Measurements from ENCODE around the gene PLEKHM3. TPM values are rescaled to one million over a fixed set of nuclear protein-coding genes. Genes with fewer than 3 reads are reported as not detected.

PLEKHM3 gene
- total RNA-seq, 4 donors from 2014 or later, result 14.9 to 28.3 (median 21.0) TPM

DNA sequence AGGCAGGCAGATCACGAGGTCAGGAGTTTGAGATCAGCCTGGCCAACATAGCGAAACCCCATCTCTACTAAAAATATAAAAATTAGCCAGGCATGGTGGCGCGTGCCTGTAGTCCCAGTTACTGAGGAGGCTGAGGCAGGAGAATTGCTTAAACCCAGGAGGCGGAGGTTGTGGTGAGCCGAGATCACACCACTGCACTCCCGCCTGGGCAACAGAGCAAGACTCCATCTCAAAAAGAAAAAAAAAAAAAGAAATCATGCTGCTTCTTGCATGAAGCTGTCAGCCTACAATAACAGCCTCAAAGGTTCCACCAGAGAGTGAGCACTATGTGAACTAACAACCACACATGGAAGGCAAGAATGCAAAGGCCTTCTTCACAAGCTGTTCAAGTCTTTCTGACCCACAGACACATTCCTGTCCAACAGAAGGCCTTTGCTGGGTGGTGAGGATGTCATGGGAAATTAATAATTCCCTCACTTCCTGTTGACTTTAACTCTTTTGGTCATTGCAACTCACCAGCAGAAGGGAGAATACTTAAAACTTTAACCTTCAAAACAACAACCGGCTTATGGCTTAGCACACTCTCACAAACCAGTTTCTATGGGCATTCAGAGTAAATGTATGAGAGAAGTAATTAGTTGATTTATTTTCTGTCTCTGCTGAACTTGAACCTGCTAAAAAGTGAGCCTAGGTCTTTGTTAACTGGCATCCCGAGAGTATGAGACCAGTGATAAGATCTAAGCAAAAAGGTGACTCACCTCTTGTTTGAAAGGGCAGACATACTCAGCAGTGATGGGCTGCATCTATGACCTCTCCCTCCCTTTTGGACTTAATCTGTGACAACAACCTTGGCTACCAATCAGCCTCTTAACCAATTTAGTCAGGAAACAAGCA, 11.8 kb downstream of the PLEKHM3 start:
- DNase-seq (ENCODE audit: low spot score in 2 of 2), result no peak
- no peaks in the 10 kb centered on the region for H3K27me3 ChIP-seq

DNA sequence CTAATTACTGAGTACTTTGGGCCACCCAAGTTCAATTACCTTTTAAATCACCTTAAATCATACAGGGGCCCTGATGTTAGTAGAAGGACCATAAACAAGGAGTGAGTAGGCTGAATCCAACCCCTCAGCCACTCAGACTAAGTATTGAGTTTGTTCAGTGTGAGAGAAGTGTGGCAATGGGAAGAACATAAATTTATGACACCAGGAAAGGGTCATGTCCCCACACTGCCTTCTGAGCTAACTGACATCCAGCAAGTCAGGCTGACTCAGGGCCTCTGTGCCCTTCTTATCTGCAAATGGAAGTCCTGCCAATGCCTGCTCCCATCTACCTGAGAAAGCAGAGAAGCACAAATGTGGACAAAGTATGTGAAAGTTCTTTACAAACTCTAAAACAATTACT, 12.9 kb downstream of the PLEKHM3 start:
- no peak for DNase-seq (ENCODE audit: low spot score in 2 of 2)

More for the DNA sequence above, 11.8 kb downstream of the PLEKHM3 start:
- Histone ChIP-seq H3K27ac (no peak overlapping the region), H3K36me3 (no peaks in the 10 kb centered on the region), H3K4me1 (no peaks in the 10 kb centered on the region), H3K9me3 (no peaks in the 10 kb centered on the region), H3K4me3 (no peak overlapping the region)
- TF ChIP-seq, protein P1, sequence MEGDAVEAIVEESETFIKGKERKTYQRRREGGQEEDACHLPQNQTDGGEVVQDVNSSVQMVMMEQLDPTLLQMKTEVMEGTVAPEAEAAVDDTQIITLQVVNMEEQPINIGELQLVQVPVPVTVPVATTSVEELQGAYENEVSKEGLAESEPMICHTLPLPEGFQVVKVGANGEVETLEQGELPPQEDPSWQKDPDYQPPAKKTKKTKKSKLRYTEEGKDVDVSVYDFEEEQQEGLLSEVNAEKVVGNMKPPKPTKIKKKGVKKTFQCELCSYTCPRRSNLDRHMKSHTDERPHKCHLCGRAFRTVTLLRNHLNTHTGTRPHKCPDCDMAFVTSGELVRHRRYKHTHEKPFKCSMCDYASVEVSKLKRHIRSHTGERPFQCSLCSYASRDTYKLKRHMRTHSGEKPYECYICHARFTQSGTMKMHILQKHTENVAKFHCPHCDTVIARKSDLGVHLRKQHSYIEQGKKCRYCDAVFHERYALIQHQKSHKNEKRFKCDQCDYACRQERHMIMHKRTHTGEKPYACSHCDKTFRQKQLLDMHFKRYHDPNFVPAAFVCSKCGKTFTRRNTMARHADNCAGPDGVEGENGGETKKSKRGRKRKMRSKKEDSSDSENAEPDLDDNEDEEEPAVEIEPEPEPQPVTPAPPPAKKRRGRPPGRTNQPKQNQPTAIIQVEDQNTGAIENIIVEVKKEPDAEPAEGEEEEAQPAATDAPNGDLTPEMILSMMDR (IDR thresholded peaks at IDR 0.05), result no peak
- TF ChIP-seq POLR2AphosphoS5 (IDR thresholded peaks at IDR 0.05) (no peak), EP300 (IDR thresholded peaks at IDR 0.05) (no peak), POLR2A (IDR thresholded peaks at IDR 0.05) (no peak)
- 89% methylated on average over 9 of the region's 9 CpGs for WGBS

DNA sequence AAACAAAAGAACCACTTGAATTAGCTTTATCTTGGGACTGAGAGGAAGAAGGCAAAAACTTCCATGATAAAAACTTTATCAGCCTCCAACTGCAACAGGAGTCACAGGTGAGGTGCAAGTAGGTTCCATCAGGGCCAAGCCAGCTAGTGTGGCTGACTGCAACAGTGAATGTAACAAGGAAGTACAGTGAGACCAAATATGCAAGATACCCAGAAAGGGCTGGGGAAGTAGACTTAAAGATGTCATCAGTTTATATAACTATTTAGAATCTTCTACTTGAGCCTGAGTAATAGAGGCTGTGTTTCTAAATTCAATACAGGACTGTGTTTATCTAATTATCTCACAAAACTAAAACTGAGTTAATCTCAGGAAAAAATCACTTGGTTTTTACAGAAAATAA, 14.8 kb downstream of the PLEKHM3 start:
- Histone ChIP-seq H3K27ac (no peak overlapping the region), H3K36me3 (no peaks in the 10 kb centered on the region), H3K4me3 (no peak overlapping the region), H3K27me3 (no peaks in the 10 kb centered on the region), H3K4me1 (no peaks in the 10 kb centered on the region), H3K9me3 (no peaks in the 10 kb centered on the region)
- DNase-seq (ENCODE audit: low spot score in 2 of 2), result no peak
- TF ChIP-seq POLR2A (IDR thresholded peaks at IDR 0.05), result no peak
- no peak for TF ChIP-seq EP300 (IDR thresholded peaks at IDR 0.05)
- no peak for TF ChIP-seq POLR2AphosphoS5 (IDR thresholded peaks at IDR 0.05)
- TF ChIP-seq, protein P1 (IDR thresholded peaks at IDR 0.05), result no peak

More for the DNA sequence above, 12.9 kb downstream of the PLEKHM3 start:
- Histone ChIP-seq H3K27ac (no peak overlapping the region), H3K36me3 (no peaks in the 10 kb centered on the region), H3K27me3 (no peaks in the 10 kb centered on the region), H3K4me3 (no peak overlapping the region), H3K4me1 (no peaks in the 10 kb centered on the region), H3K9me3 (no peaks in the 10 kb centered on the region)
- TF ChIP-seq, protein P1 (IDR thresholded peaks at IDR 0.05), result no peak
- TF ChIP-seq EP300 (IDR thresholded peaks at IDR 0.05) (no peak), POLR2A (IDR thresholded peaks at IDR 0.05) (no peak), POLR2AphosphoS5 (IDR thresholded peaks at IDR 0.05) (no peak)

DNA sequence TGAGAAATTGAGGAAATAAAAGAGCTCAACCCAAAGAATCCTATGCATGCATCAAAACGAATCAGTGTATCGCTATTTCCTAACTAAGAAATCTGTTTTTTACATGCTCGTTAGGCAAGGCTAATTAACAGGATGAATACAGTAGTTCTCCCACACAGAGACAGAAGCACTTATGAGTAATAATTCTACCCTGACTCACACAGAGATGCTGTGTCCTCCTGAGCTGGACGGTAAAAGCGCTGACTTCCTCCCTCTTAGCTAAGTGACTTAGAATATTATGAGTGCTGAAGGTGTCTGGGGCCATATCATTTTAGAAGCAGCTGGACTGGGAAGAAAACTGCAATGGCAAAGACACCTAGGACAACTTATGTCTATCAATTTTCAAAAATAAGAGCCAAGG, 18.5 kb downstream of the PLEKHM3 start:
- DNase-seq (ENCODE audit: low spot score in 2 of 2), result no peak
- Histone ChIP-seq H3K9me3 (no peaks in the 10 kb centered on the region), H3K27ac (no peak overlapping the region), H3K4me3 (no peak overlapping the region), H3K36me3 (no peaks in the 10 kb centered on the region), H3K4me1 (no peaks in the 10 kb centered on the region), H3K27me3 (no peaks in the 10 kb centered on the region)
- WGBS, result 64% methylated on average over 5 of the region's 5 CpGs
- TF ChIP-seq POLR2A (IDR thresholded peaks at IDR 0.05) (no peak), POLR2AphosphoS5 (IDR thresholded peaks at IDR 0.05) (no peak), EP300 (IDR thresholded peaks at IDR 0.05) (no peak)
- TF ChIP-seq, protein P1 (IDR thresholded peaks at IDR 0.05), result no peak

DNA sequence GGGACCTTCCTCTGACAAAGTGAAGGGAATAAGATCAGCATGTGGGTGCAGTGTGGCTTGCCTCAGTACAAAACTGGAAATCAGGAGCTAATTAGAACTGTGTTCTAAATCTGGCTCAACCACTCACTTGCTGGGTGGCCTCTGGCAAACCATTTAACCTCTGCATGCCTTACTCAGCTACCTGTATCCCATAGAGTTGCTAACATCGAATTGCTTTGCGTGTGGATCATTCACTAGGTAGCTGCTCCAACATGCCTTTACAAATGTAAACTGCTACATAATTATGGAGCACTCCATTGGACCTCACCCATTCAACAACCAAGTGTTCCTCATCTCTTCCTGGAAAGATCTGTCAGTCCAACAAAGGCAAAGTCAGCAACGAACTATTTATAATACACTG, 19.0 kb downstream of the PLEKHM3 start:
- 53% methylated on average over 3 of the region's 3 CpGs for whole genome bisulfite sequencing

More for the DNA sequence above, 19.0 kb downstream of the PLEKHM3 start:
- Histone ChIP-seq H3K4me3 (no peak overlapping the region), H3K27ac (no peak overlapping the region), H3K36me3 (peaks cover 5% of the 10 kb centered on the region), H3K27me3 (no peaks in the 10 kb centered on the region), H3K9me3 (no peaks in the 10 kb centered on the region), H3K4me1 (no peaks in the 10 kb centered on the region)
- TF ChIP-seq EP300 (IDR thresholded peaks at IDR 0.05) (no peak), POLR2A (IDR thresholded peaks at IDR 0.05) (no peak), POLR2AphosphoS5 (IDR thresholded peaks at IDR 0.05) (no peak)
- TF ChIP-seq, protein P1 (IDR thresholded peaks at IDR 0.05), result no peak
- DNase-seq (ENCODE audit: low spot score in 2 of 2), result no peak
